MM.1S (cell line): Measurements from ENCODE around the gene LIPE.

Source experiments
- DNase-seq: peaks from one replicate; pipeline ENCODE4 v3.0.0-alpha.2; 2015
- H2AFZ ChIP-seq: fragments of 300-600 bp; sonication (generic); 2 replicates; pipeline ENCODE4 v1.6.0; 2016; ENCODE audit warnings: antibody characterized with exemption, low read length
- H3F3A ChIP-seq: fragments of 300-600 bp; sonication (generic); 2 replicates; pipeline ENCODE4 v1.6.1; 2016; ENCODE audit warnings: mild to moderate bottlenecking, antibody characterized with exemption, low read length, moderate library complexity, mixed read lengths; ENCODE audit not compliant: insufficient read depth
- H3K27ac ChIP-seq: fragments of 300-600 bp; sonication (generic); 2 replicates; pipeline ENCODE4 v1.5.1; 2016; ENCODE audit warnings: mild to moderate bottlenecking, low read length
- H3K27me3 ChIP-seq: fragments of 300-600 bp; sonication (generic); replicated peaks from 2 replicates; pipeline ENCODE4 v1.6.0; 2016; ENCODE audit warnings: low read length; ENCODE audit not compliant: insufficient read depth
- H3K36me3 ChIP-seq: fragments of 300-600 bp; sonication (generic); replicated peaks from 2 replicates; pipeline ENCODE4 v1.6.1; 2016; ENCODE audit warnings: mild to moderate bottlenecking, low read length, mixed read lengths; ENCODE audit not compliant: insufficient read depth
- H3K4me1 ChIP-seq: fragments of 300-600 bp; sonication (generic); 2 replicates; pipeline ENCODE4 v1.6.1; 2016; ENCODE audit warnings: low read length, mixed read lengths
- H3K4me2 ChIP-seq: fragments of 300-600 bp; sonication (generic); 2 replicates; pipeline ENCODE4 v1.6.0; 2016; ENCODE audit warnings: low read depth, low read length
- H3K4me3 ChIP-seq: fragments of 300-600 bp; sonication (generic); 2 replicates; pipeline ENCODE4 v1.5.1; 2016; ENCODE audit warnings: low read length, mixed read lengths
- H3K79me2 ChIP-seq: fragments of 300-600 bp; sonication (generic); 2 replicates; pipeline ENCODE4 v1.6.1; 2016; ENCODE audit warnings: mixed run types, low read length, mixed read lengths
- H3K9ac ChIP-seq: fragments of 300-600 bp; sonication (generic); 2 replicates; pipeline ENCODE4 v1.6.1; 2016; ENCODE audit warnings: low read length, mixed read lengths
- H3K9me2 ChIP-seq: fragments of 300-600 bp; sonication (generic); replicated peaks from 2 replicates; pipeline ENCODE4 v1.6.1; 2016; ENCODE audit warnings: mild to moderate bottlenecking, low read length, mixed read lengths; ENCODE audit not compliant: insufficient read depth
- H3K9me3 ChIP-seq: fragments of 300-600 bp; sonication (generic); replicated peaks from 2 replicates; pipeline ENCODE4 v1.6.1; 2016; ENCODE audit warnings: mild to moderate bottlenecking, low read length, mixed read lengths; ENCODE audit not compliant: insufficient read depth
- H4K20me1 ChIP-seq: fragments of 300-600 bp; sonication (generic); 2 replicates; pipeline ENCODE4 v1.6.1; 2016; ENCODE audit warnings: mild to moderate bottlenecking, low read length, moderate library complexity, mixed read lengths; ENCODE audit not compliant: insufficient read depth
- CTCF ChIP-seq: fragments of 300-600 bp; sonication (generic); IDR thresholded peaks from 2 replicates; pipeline ENCODE4 v1.5.1; 2016; ENCODE audit warnings: antibody characterized with exemption, low read length, mixed read lengths
- EZH2 ChIP-seq: fragments of 300-600 bp; sonication (generic); optimal IDR thresholded peaks from 2 replicates; pipeline ENCODE3; 2017; ENCODE audit warnings: low read depth, mild to moderate bottlenecking, antibody characterized with exemption, low read length, mixed read lengths
- EZH2phosphoT487 ChIP-seq: fragments of 300-600 bp; sonication (generic); IDR thresholded peaks from 2 replicates; pipeline ENCODE4 v1.6.1; 2018; ENCODE audit warnings: antibody characterized with exemption, low read length

The LIPE gene

GRCh38 chr19:42352301-42353259, 74.6 kb downstream of the LIPE start:
- Histone ChIP-seq H4K20me1 (no peaks in the 10 kb centered on the region), H3K36me3 (no peaks in the 10 kb centered on the region)

More at GRCh38 chr19:42352301-42353259, 74.6 kb downstream of the LIPE start:
- Histone ChIP-seq H3K27ac (no peak overlapping the region), H2AFZ (no peak overlapping the region), H3K4me1 (no peaks in the 10 kb centered on the region), H3F3A (no peaks in the 10 kb centered on the region), H3K9ac (no peak overlapping the region), H3K4me2 (no peak overlapping the region), H3K4me3 (no peak overlapping the region), H3K9me3 (no peaks in the 10 kb centered on the region), H3K27me3 (no peaks in the 10 kb centered on the region), H3K79me2 (no peaks in the 10 kb centered on the region), H3K9me2 (no peaks in the 10 kb centered on the region)
- TF ChIP-seq EZH2phosphoT487: no peak
- TF ChIP-seq EZH2: no peak
- no peak for TF ChIP-seq CTCF
- DNase-seq: no peak
